ENCODE data around the gene NDUFB8. TPM values are rescaled to one million over a fixed set of nuclear protein-coding genes. Genes with fewer than 3 reads are reported as not detected.

NDUFB8 gene
- total RNA-seq, 1 donor from 2014 or later, result 141 TPM

Other genes with a start within 250 kb of the NDUFB8 start
- 33.7 and 54.5 TPM in 2 replicates for gene BLOC1S2, start 243.2 kb downstream of the NDUFB8 start, total RNA-seq
- gene PKD2L1, start 199.6 kb downstream of the NDUFB8 start, total RNA-seq, result not detected in 2 replicates
- 140 and 142 TPM in 2 replicates for gene SCD, start 182.6 kb downstream of the NDUFB8 start, total RNA-seq
- not detected in 2 replicates for gene WNT8B, start 66.9 kb downstream of the NDUFB8 start, total RNA-seq
- gene SEC31B, start 10.0 kb downstream of the NDUFB8 start, total RNA-seq, result 2.8 and 11.6 TPM in 2 replicates
- 6.1 and 9.9 TPM in 2 replicates for gene HIF1AN, start 6.1 kb upstream of the NDUFB8 start, total RNA-seq
- 3.2 and 3.9 TPM in 2 replicates for gene PAX2, start 215.7 kb upstream of the NDUFB8 start, total RNA-seq